Endodermal cell (in vitro differentiated cells): ENCODE measurements around the gene GOT1. TPM values are rescaled to one million over a fixed set of nuclear protein-coding genes. Genes with fewer than 3 reads are reported as not detected.

Source experiments
- DNase-seq: peaks from one replicate; pipeline ENCODE4 v3.0.0-alpha.2; 2017
- H3K27ac ChIP-seq: 2 replicates; pipeline ENCODE4 v1.5.1; 2013; ENCODE audit warnings: mild to moderate bottlenecking, low read depth, low read length, moderate library complexity
- H3K27me3 ChIP-seq: 2 replicates; pipeline ENCODE4 v1.6.1; 2013; ENCODE audit warnings: mild to moderate bottlenecking, low read length, moderate library complexity; ENCODE audit not compliant: insufficient read depth, control insufficient read depth, poor library complexity, severe bottlenecking
- H3K36me3 ChIP-seq: 2 replicates; pipeline ENCODE4 v1.7.0; 2013; ENCODE audit warnings: mild to moderate bottlenecking, low read length, moderate library complexity; ENCODE audit not compliant: control insufficient read depth, insufficient read depth
- H3K4me1 ChIP-seq: one replicate; pipeline ENCODE4 v1.7.0; 2013; ENCODE audit warnings: low read length; ENCODE audit not compliant: control insufficient read depth, insufficient read depth
- H3K4me3 ChIP-seq: 2 replicates; pipeline ENCODE4 v1.5.1; 2013; ENCODE audit warnings: mild to moderate bottlenecking, low read length, moderate library complexity
- H3K9ac ChIP-seq: 2 replicates; pipeline ENCODE4 v1.6.1; 2013; ENCODE audit warnings: mild to moderate bottlenecking, low read length, moderate library complexity; ENCODE audit not compliant: poor library complexity, severe bottlenecking; ENCODE audit errors: extremely low read depth
- H3K9me3 ChIP-seq: 2 replicates; pipeline ENCODE4 v1.6.1; 2013; ENCODE audit warnings: mild to moderate bottlenecking, low read length, moderate library complexity; ENCODE audit not compliant: control insufficient read depth
- H3K27ac Mint-ChIP-seq: 2 replicates; pipeline ENCODE4 v1.8.0; 2020; ENCODE audit warnings: mixed read lengths
- H3K27me3 Mint-ChIP-seq: 2 replicates; pipeline ENCODE4 v1.8.0; 2021; ENCODE audit warnings: mild to moderate bottlenecking, mixed read lengths; ENCODE audit not compliant: insufficient read depth
- H3K36me3 Mint-ChIP-seq: 2 replicates; pipeline ENCODE4 v1.8.0; 2020; ENCODE audit warnings: low read depth, mixed read lengths
- H3K4me1 Mint-ChIP-seq: 2 replicates; pipeline ENCODE4 v1.8.0; 2020; ENCODE audit warnings: mixed read lengths
- H3K4me3 Mint-ChIP-seq: 2 replicates; pipeline ENCODE4 v1.8.0; 2020; ENCODE audit warnings: mild to moderate bottlenecking, moderate library complexity, mixed read lengths
- H3K9me3 Mint-ChIP-seq: 2 replicates; pipeline ENCODE4 v1.8.0; 2020; ENCODE audit warnings: mild to moderate bottlenecking, mixed read lengths
- WGBS, 2 experiments: methylation state at CpG; one replicate each; pipeline versions ENCODE4 v1.1.5 to v1.1.7; 2013; ENCODE audit warnings: missing lambda C conversion rate in 2 of 2, mixed read lengths in 1 of 2; ENCODE audit not compliant: insufficient coverage in 1 of 2, insufficient read length in 1 of 2; 5-methylcytosine and 5-hydroxymethylcytosine counted together
- total RNA-seq, 2 donors: library from RNA; stranded (reverse); fragmentation: NEBNext Ultra II Directional in 1 of 2; extraction: Animal tissue kit (Norgen Biotek cat#: 25700) in 1 of 2; gene quantifications; 2 replicates in 1 of 2; 3 replicates in 1 of 2; pipeline ENCODE4 v1.2.1, GENCODE V29; 2021
- TF ChIP-seq, protein P1 (sequence below): fragments of 200-600 bp; sonication (generic); conservative IDR thresholded peaks from 2 replicates; pipeline ENCODE4 v1.5.0; 2021; ENCODE audit warnings: antibody characterized with exemption, mild to moderate bottlenecking

Gene GOT1
- total RNA-seq, 2 donors from 2014 or later: 35.1 to 36.5 TPM

DNA sequence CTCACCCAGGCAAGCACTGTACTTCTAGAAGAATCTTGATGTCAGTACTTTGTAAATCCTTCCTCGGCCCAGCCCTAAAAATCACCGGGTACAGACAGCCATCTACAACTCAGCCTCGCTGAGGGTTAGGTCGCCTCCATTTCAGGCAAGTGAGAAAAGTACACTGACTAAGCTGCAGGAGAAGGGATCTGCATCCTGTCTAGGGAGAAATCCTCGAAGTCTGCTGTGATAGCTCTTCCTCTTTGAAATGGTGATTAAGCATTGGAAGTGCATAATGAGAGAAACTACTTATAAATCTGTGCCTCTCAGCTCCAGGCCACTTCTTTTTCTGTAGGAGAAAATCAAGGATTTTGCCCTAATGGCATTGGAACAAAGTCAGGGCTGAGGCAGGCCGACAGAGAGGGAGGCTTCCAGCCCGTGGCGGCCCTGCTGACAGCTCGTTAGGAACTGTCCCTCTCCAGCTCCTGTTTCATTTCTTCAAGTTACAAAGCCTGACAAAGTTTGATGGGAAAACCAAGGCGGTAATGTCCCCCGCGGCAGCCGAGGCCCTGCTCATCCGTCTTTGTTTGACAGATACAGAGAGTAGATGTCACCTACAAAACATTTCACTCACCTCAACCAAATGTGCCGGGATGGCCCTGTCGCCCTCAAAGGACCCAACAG is 14.1 kb upstream of the GOT1 start:
- WGBS, 2 experiments: 61 to 82% methylated on average over 9 to 16 of the region's 16 CpGs
- Mint-ChIP-seq H3K27me3 (peaks cover 13% of the 10 kb centered on the region), H3K9me3 (no peaks in the 10 kb centered on the region), H3K36me3 (no peaks in the 10 kb centered on the region), H3K4me1 (peaks cover 16% of the 10 kb centered on the region), H3K27ac (no peak overlapping the region), H3K4me3 (no peak overlapping the region)
- H3K9ac ChIP-seq: no peak overlapping the region
- no peaks in the 10 kb centered on the region for H3K36me3 ChIP-seq
- TF ChIP-seq, protein P1, sequence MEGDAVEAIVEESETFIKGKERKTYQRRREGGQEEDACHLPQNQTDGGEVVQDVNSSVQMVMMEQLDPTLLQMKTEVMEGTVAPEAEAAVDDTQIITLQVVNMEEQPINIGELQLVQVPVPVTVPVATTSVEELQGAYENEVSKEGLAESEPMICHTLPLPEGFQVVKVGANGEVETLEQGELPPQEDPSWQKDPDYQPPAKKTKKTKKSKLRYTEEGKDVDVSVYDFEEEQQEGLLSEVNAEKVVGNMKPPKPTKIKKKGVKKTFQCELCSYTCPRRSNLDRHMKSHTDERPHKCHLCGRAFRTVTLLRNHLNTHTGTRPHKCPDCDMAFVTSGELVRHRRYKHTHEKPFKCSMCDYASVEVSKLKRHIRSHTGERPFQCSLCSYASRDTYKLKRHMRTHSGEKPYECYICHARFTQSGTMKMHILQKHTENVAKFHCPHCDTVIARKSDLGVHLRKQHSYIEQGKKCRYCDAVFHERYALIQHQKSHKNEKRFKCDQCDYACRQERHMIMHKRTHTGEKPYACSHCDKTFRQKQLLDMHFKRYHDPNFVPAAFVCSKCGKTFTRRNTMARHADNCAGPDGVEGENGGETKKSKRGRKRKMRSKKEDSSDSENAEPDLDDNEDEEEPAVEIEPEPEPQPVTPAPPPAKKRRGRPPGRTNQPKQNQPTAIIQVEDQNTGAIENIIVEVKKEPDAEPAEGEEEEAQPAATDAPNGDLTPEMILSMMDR: no peak
- H3K9me3 ChIP-seq: no peaks in the 10 kb centered on the region
- no peaks in the 10 kb centered on the region for H3K4me1 ChIP-seq
- H3K27me3 ChIP-seq: peaks cover 10% of the 10 kb centered on the region
- no peak overlapping the region for H3K27ac ChIP-seq
- no peak for DNase-seq
- H3K4me3 ChIP-seq: no peak overlapping the region

DNA sequence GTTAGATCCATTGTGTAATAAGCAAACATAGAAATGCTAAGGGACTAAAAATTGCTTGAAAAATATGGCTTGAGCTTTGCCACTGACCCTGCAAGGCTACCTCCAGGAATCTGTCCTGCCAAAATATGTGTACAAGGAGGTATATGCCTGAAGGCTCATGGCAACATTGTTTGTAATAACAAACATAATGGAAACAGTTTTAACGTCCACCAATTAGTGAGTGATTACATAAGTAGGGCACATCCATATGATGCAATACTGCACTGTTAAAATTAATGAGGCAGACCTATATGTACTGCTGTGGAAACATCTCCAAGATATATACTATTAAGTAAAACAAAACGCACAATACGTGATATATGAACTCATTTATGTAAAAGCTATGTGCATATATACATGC is 13.1 kb upstream of the GOT1 start:
- Mint-ChIP-seq H3K9me3 (no peaks in the 10 kb centered on the region), H3K36me3 (no peaks in the 10 kb centered on the region), H3K4me1 (peaks cover 6% of the 10 kb centered on the region), H3K27ac (no peak overlapping the region), H3K27me3 (peaks cover 11% of the 10 kb centered on the region), H3K4me3 (no peak overlapping the region)
- H3K9ac ChIP-seq: no peak overlapping the region
- no peak overlapping the region for H3K27ac ChIP-seq
- no peak for DNase-seq
- 94% methylated on average over 1 of the region's 3 CpGs; no CpG with 5 or more reads in 1 of the 2 experiments for WGBS, 2 experiments
- no peak overlapping the region for H3K4me3 ChIP-seq
- H3K4me1 ChIP-seq: no peaks in the 10 kb centered on the region
- H3K27me3 ChIP-seq: no peaks in the 10 kb centered on the region
- TF ChIP-seq, protein P1: no peak
- H3K9me3 ChIP-seq: no peaks in the 10 kb centered on the region
- H3K36me3 ChIP-seq: no peaks in the 10 kb centered on the region

DNA sequence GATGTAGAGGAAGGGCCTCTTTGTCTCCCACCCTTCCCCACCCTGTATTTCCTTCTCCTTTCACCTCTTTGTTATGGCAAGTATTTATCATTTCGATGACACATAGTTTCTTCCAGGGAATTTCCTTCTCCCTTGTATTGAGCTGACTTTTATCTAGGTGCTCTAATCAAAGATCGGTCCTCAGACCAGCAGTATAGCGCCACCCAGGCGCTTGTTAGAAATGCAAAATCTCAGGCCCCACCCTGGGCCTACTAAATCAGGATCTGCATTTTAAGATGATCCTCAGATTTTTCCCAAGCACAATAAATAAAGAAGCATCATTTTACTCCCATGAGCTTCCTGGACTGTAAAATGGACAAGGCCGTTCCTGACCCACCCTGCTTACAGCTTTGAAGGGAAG is 12.0 kb upstream of the GOT1 start:
- Histone ChIP-seq H3K36me3 (no peaks in the 10 kb centered on the region), H3K4me3 (no peak overlapping the region), H3K9me3 (no peaks in the 10 kb centered on the region), H3K27me3 (peaks cover under 1% of the 10 kb centered on the region), H3K4me1 (no peaks in the 10 kb centered on the region), H3K27ac (no peak overlapping the region), H3K9ac (no peak overlapping the region)
- 85 to 96% methylated on average over 4 to 5 of the region's 5 CpGs for WGBS, 2 experiments
- Mint-ChIP-seq H3K9me3 (no peaks in the 10 kb centered on the region), H3K4me3 (no peak overlapping the region), H3K27me3 (peaks cover 11% of the 10 kb centered on the region), H3K27ac (no peak overlapping the region), H3K4me1 (peaks cover 5% of the 10 kb centered on the region), H3K36me3 (no peaks in the 10 kb centered on the region)
- peak; percentile 58 for DNase-seq
- TF ChIP-seq, protein P1: peak; percentile 64
